Measurements from ENCODE around the gene PBX1. TPM values are rescaled to one million over a fixed set of nuclear protein-coding genes. Genes with fewer than 3 reads are reported as not detected.

PBX1 gene
- total and polyA plus RNA-seq, 8 donors: 11.0 to 113 (median 23.0) TPM

DNA sequence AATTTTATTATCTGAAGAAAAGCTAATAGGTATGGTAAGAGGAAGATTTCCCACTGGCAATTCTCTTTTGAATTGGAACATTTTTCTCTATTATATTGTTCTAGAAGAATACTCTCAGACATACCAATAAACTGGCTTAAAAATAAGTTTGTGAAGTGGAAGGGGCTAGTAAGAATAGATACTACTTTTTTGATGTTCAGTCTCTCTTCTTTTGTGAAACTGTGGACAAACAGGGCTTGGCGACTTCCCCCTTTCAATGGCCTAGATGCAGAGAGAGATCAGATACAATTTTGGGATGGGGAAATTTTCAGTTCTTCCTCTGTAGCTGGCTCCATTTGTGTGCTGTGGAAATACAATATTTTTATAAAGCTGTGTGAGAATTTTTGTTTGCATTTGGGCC, 2.5 kb downstream of the PBX1 start:
- WGBS, 5 donors: 3 to 14% (median 14%) methylated on average over 1 of the region's 1 CpG
- H3K27me3 ChIP-seq: peaks cover 0 to 7% (median 0%) of the 10 kb centered on the region in 3 donors
- peak overlapping the region in 4 of 5 donors; percentile 78 to 87 (median 83) for H3K27ac ChIP-seq
- no peaks in the 10 kb centered on the region for H3K36me3 ChIP-seq
- H3K9me3 ChIP-seq: no peaks in the 10 kb centered on the region
- peaks cover 8 to 57% (median 29%) of the 10 kb centered on the region in 4 donors for H3K4me1 ChIP-seq
- H3K4me3 ChIP-seq: peak overlapping the region; percentile 79 to 89 (median 80)
- DNase-seq: peak in 1 of 2 donors; percentile 45
- TF ChIP-seq POLR2AphosphoS5 (IDR thresholded peaks at IDR 0.05): no peak
- TF ChIP-seq EP300 (IDR thresholded peaks at IDR 0.05): no peak
- no peak for TF ChIP-seq POLR2A (IDR thresholded peaks at IDR 0.05)
- no peak for TF ChIP-seq CTCF (IDR thresholded peaks at IDR 0.05)
- intact Hi-C loops (cut with DNase I; ENCODE audit: low total_unique reads): no loop called here

DNA sequence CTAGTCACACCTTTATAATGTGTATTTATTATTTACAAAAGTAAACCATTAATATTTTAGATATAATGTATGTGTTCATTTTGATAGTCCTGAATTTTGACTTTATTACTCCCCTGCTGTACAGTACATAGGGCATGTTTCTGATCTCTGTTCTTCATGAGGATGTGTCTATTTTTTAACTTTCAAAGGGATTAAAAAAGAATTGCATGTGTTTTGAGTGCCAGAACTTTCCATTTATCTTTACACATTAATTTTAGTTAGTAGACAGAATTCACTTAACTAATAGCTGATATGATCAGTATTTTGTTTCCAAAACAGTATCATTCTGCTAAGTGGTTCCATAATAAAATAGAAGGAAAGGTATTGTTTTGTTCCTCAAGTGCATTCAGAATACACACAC, 3.1 kb downstream of the PBX1 start:
- Histone ChIP-seq H3K4me1 (peaks cover 5 to 56% (median 31%) of the 10 kb centered on the region in 4 donors), H3K9me3 (no peaks in the 10 kb centered on the region), H3K27ac (peak overlapping the region in 4 of 5 donors; percentile 78 to 87 (median 83)), H3K4me3 (peak overlapping the region; percentile 79 to 89 (median 80)), H3K36me3 (no peaks in the 10 kb centered on the region), H3K27me3 (peaks cover 0 to 7% (median 0%) of the 10 kb centered on the region in 3 donors)
- no peak for DNase-seq
- TF ChIP-seq POLR2A (IDR thresholded peaks at IDR 0.05) (no peak), POLR2AphosphoS5 (IDR thresholded peaks at IDR 0.05) (no peak), CTCF (IDR thresholded peaks at IDR 0.05) (no peak), EP300 (IDR thresholded peaks at IDR 0.05) (no peak)
- intact Hi-C loops (cut with DNase I; ENCODE audit: low total_unique reads): no loop called here

DNA sequence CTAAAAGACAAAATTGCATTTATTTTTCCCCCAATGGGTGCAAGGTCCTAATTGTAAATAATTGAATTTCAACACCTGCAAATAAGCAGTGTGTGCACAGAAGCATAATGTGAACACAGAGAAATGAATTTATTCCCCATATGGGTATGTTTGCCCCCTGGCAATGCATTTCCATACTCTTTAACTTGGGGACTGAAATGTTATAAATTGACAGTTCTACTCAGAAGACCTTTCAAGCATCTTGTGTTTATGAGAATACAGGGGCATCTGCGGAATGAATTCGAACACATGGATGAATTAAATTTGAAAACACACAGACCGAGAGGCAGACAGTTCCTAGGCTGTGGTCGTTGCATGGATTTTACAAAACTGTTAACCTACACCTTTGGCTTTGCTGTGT, 3.5 kb downstream of the PBX1 start:
- intact Hi-C loops (cut with DNase I; ENCODE audit: low total_unique reads): no loop called here

DNA sequence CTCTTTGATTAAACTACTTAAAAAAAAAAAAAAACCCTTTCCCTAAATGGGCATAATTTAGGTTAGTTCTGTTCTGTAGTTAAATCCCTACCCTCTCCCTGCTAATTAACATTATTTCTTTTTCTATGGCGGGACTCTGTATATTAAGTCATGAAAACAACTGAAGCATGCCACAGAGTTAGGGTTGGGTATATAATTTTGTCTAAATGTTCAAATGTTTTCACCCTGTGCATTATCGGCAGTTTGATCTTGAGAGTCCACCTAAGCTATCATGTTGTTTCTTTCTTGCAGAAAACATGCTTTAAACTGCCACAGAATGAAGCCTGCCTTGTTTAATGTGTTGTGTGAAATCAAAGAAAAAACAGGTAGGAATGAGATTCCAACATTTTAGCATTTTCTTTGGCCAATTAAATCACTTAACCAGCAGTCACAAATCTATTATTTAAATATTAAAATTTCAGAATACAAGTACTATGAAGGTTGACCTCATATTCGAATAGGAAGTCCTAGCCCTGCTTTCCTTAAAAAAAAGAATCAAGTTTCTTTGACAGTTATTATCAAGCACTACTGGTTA, 4.0 kb downstream of the PBX1 start:
- no peak for DNase-seq
- Histone ChIP-seq H3K4me1 (peaks cover under 1 to 51% (median 27%) of the 10 kb centered on the region in 4 donors), H3K4me3 (peak overlapping the region; percentile 79 to 89 (median 80)), H3K36me3 (no peaks in the 10 kb centered on the region), H3K9me3 (no peaks in the 10 kb centered on the region), H3K27me3 (peaks cover 0 to 7% (median 0%) of the 10 kb centered on the region in 3 donors), H3K27ac (peak overlapping the region in 4 of 5 donors; percentile 46 to 87 (median 82))
- intact Hi-C loops (cut with DNase I; ENCODE audit: low total_unique reads): no loop called here
- WGBS, 5 donors: 27 to 34% (median 30%) methylated on average over 3 of the region's 3 CpGs
- TF ChIP-seq EP300 (IDR thresholded peaks at IDR 0.05): no peak
- no peak for TF ChIP-seq POLR2A (IDR thresholded peaks at IDR 0.05)
- no peak for TF ChIP-seq CTCF (IDR thresholded peaks at IDR 0.05)
- no peak for TF ChIP-seq POLR2AphosphoS5 (IDR thresholded peaks at IDR 0.05)

More for the DNA sequence above, 3.5 kb downstream of the PBX1 start:
- Histone ChIP-seq H3K27me3 (peaks cover 0 to 7% (median 0%) of the 10 kb centered on the region in 3 donors), H3K27ac (peak overlapping the region in 3 of 5 donors; percentile 78 to 87 (median 87)), H3K36me3 (no peaks in the 10 kb centered on the region), H3K9me3 (no peaks in the 10 kb centered on the region), H3K4me1 (peaks cover 4 to 52% (median 30%) of the 10 kb centered on the region in 4 donors), H3K4me3 (peak overlapping the region; percentile 79 to 89 (median 80))
- DNase-seq: no peak
- TF ChIP-seq POLR2A (IDR thresholded peaks at IDR 0.05) (no peak), POLR2AphosphoS5 (IDR thresholded peaks at IDR 0.05) (no peak), EP300 (IDR thresholded peaks at IDR 0.05) (no peak), CTCF (IDR thresholded peaks at IDR 0.05) (no peak)
- WGBS, 5 donors: 23 to 32% (median 27%) methylated on average over 4 of the region's 4 CpGs
